Erythroblast (primary cell): ENCODE results near the gene ACP6.
"Not testable (repeated sequence)": the region's sequence is repeated elsewhere in the genome, so short reads cannot be mapped to it uniquely, and the experiment has no call there.

Source experiments
- DNase-seq, 2 experiments: peaks; one replicate each; lab custom pipeline; 2025; lab: John Stamatoyannopoulos, UW
- GATA1 ChIP-seq: IDR thresholded peaks from 2 replicates; pipeline ENCODE4 v1.6.1; 2011; ENCODE audit warnings: low read depth, mild to moderate bottlenecking, control low read depth, low read length, moderate library complexity
- POLR2A ChIP-seq: IDR thresholded peaks from 2 replicates; pipeline ENCODE4 v1.6.1; 2011; ENCODE audit warnings: mild to moderate bottlenecking, low read length

Gene ACP6

DNA sequence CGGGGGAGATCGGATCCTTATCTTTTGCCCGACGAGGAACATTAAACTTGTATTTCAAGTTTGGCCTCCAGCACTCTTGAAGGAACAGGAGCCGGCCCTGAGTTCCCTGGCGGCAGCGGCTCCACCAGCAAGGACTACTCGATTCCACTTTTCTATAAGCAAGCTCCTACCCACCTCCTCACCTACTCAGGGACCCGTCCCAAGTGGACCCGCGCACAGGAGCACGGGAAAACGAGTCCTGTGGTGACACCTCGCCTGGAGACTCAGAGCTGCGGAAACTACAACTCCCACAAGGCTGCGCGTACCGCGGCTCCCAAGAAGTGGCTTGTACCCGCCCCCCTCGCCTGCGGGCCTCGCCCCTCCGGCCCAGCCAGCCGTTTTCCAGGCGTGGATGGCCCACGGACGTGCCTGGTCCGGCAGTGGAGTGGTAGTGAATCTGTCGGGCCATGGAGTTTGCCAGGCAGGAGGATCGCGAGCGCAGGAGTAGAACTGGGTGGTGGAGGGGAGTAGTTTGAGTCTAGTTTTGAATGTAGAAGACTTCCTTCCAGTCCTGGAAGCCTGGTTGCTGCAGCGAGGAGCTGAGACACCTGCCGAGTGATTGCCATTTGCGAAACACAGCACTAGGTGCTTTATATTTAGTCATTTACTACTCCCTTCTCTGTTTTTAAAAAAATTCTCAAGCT lies at the start of gene ACP6:
TSS of gene ACP6 (minus strand) at position 206 of the 683 bp plus-strand sequence. CDS start 476 bp downstream, outside the sequence.
- no peak for TF ChIP-seq POLR2A
- no peak for TF ChIP-seq GATA1
- DNase-seq = peak; percentile 85 to 87

DNA sequence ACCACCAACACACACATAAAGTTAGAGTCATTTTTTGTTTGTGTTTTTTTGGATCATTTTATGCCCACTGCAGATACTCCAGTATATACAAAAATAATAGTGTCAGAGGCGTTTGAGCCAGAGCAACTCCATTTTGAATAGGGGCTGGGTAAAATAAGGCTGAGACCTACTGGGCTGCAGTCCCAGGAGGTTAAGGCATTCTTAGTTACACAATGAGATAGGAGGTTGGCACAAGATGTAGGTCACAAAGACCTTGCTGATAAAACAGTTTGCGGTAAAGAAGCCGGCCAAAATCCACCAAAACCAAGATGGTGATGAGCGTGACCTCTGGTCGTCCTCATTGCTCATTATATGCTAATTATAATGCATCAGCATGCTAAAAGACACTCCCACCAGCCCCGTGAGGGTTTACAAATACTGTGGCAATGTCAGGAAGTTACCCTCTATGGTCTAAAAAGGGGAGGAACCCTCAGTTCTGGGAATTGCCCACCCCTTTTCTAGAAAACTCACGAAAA lies 49.4 kb upstream of the ACP6 start:
- DNase-seq = no peak

DNA sequence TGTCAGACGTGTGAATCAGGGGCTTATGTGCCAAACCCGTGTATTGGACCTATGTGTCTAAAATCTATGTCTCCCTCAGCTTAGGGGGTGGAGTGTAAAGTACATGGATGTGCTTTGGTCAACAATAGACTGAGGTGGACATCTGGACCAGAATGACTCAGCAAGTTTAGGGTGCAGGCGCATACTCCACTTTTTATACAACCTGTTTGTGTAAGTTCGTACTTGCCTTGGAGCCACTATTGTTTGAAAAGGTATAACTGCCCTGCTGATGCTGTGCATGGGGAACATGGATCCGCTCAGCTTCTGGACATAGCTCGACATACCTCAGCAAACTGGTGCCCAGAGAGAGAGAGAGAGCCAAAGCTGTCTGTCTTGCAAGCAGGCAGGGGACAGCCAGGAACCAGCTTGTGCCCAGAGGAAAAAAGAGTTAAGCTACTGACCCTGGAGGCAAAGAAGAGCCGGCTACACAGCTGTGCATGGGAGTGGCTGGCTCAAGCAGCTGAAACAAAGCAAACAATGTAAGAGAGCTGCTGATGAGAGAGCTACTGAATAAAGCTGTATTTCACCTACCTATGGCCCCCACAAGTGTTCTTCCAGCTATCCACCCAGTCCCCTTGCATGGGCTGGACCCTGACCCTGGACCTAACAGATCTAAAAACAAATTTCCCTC lies 48.8 kb upstream of the ACP6 start:
- no peak for TF ChIP-seq GATA1
- peak in 1 of 2 experiments; percentile 13 for DNase-seq

More for the DNA sequence above, 49.4 kb upstream of the ACP6 start:
- TF ChIP-seq GATA1 (no peak), POLR2A (no peak)

DNA sequence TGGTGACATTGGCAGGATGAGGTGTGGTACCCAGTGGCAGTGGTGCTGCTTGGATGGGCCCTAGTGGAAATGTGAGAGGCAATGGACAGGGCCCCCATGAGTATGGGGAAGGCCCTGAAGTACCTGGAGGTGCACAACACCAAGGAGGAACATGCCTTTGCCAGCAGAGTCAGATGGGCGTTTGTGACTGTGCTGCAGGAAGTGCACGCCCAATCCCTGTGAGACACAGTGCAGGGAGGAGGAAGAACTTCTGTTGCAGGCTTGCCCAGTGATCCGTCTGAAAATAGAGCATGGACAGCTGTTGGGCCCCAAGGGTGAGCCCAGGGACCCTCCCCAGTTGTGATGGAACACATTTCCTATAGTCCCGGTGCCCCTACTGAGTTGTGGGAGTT lies 47.4 kb upstream of the ACP6 start:
- TF ChIP-seq POLR2A (no peak), GATA1 (no peak)
- DNase-seq = no peak

DNA sequence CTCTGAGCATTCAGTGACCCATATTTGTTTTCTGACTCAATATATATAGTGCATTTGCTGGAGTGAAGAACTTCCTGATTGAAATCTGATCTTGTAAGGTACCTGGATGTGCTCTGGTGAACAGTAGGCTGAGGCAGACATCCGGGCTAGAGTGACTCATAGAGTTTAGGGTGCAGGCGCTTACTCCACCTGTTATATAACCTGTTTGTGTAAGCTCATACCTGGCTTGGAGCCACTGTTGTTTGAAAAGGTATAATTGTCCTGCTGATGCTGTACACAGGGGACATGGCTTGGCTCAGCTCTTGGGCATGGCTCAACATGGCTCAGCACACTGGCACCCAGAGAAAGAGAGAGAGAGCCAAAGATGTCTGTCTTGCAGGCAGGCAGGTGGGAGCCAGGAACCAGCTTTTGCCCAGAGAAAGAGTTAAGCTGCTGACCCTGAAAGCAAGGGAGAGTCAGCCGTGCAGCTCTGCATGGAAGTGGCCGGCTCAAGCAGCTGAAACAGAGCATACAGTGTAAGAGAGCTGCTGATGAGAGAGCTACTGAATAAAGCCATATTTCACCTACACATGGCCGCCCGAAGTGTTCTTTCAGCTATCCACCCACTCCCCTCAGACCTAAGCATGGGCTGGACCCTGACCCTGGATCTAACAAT lies 46.9 kb upstream of the ACP6 start:
- TF ChIP-seq GATA1 = no peak
- no peak for TF ChIP-seq POLR2A
- DNase-seq = no peak

DNA sequence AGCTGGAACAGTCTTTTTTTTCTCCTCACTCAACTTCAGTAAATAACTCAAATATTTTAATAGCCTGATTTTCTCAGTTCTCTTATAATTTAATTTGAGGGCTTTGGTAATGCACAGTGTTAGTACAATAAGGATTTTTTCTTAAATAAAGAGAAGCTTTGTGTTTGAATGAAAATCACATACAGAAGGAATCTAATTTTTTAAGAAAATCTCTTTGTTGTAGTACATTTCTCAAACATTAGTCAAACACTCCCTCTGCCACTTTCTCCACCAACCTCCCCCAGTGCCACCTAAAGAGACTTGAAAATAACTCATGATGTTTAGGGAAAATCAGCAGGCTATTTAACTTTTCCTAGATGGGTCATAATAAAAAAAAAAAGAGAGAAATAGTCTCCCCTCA lies 42.3 kb upstream of the ACP6 start:
- no peak for TF ChIP-seq GATA1
- DNase-seq = no peak

DNA sequence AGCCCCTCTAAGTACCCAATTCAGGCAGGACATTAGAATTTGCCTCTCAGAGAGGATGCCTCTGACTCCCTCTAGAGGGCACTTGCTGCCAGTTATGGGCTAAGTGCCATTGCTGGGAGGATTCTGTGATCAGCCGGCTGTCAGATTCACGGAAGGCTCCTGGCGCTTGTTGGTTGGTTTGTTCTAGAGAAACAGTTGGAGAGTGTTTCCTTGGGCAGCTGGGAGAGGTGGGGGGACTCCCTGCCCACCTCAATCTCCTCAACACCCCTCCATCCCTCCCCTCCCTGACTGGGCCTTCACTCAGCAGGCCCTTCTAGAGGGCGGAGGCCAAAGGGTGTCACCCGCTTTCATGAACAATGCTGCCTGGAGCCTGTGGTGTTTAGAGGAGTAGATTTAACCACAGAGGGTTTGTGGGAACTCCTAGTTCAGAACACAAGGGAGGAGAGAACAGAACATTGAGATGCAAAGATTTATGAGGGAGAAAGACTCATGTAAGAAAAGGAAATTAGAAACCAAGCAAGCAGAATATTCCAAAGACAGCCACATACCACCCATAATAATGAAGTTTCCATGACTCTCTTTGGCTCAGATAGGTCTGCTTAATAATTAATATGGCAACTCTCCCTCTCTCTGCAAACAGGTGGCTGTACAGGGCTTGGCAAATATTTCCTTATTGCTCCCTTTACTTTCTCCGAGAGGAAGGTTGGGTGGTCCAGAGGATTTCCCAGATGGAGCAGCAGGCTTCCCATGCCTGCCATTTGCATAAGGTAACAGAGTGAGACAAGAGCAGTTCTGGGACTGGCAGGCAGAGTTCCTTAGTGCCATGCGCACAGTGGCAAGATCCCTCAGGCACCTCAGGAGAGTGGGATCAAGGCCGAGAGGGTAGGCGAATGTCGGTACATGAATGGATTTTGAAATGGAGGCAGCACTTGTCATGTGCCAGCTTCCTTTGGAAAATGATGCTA lies 30.0 kb upstream of the ACP6 start:
- peak; percentile 40 to 54 for DNase-seq
- TF ChIP-seq POLR2A = no peak
- TF ChIP-seq GATA1 = no peak

DNA sequence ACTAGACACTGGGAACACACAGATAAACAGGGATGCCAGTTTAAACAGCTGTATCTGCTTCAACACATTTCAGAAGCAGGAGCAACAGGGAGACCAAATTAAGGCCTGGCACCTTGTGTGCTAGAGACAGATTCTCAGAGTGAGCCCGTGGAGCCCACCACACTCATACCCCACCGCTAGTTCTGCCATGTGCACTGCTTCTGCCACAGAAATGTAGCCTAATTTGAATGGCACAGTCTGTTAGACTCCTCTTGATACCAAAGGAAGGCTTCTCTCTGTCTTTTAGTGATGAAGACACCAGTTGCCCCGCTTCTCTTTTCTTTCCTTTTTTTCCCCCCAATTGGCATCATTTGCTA lies 29.3 kb upstream of the ACP6 start:
- no peak for TF ChIP-seq GATA1
- TF ChIP-seq POLR2A = no peak
- no peak for DNase-seq

DNA sequence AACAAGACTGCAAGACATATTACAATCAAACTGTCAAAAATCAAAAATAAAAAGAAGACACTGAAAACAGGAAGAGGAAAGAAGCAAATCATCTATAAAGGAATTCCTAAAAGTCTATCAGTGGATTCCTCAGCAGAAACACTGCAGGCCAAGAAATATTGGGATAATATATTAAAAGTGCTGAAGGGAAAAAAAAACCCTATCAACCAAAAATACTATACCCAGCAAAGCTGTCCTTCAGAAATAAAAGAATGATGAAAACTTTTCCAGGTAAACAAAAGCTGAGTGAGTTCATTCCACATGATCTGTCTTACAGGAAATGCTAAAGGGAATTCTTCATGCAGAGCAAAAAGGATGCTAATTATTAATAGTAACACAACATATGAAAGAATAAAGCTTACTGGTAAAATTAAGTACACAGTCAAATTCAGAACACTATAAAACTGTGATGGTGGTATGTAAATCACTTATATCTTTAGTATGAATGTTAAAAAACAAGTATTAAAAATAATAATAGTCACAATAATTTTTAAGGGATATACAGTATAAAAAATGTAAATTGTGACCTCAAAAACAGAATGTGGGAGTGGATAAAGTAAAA lies 12.9 kb upstream of the ACP6 start:
- TF ChIP-seq POLR2A (no peak), GATA1 (no peak)
- DNase-seq = no peak

DNA sequence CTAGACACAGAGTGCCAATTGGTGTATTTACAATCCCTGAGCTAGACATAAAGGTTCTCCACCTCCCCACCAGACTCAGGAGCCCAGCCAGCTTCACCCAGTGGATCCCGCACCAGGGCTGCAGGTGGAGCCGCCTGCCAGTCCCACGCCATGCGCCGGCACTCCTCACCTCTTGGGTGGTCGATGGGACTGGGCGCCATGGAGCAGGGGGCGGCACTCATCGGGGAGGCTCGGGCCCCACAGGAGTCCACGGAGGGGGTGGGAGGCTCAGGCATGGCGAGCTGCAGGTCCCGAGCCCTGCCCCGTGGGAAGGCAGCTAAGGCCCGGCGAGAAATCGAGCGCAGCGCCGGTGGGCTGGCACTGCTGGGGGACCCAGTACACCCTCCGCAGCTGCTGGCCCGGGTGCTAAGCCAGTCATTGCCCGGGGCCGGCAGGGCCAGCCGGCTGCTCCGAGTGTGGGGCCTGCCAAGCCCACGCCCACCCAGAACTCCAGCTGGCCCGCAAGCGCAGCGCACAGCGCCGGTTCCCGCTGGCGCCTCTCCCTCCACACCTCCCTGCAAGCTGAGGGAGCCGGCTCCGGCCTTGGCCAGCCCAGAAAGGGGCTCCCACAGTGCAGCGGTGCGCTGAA lies 10.4 kb upstream of the ACP6 start:
- DNase-seq = not testable (repeated sequence)

DNA sequence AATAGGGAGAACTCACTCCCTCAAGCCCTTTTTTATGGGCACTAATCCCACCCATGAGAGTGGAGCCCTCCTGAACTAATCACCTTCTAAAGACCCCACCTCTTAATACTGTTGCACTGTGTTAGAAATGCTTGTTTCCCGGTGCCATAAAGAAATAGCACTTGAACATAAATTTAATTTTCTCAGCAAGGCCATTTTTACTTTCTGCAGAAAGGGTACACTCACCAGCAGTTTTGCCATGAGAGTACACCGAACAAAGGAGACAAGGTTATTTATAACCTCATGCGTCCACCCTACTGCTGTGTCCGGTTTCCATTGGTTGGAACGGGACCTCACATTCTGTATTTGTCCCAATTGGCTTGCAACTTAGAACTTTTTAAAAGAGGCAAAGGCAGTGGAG lies 7.4 kb upstream of the ACP6 start:
- not testable (repeated sequence) for DNase-seq

DNA sequence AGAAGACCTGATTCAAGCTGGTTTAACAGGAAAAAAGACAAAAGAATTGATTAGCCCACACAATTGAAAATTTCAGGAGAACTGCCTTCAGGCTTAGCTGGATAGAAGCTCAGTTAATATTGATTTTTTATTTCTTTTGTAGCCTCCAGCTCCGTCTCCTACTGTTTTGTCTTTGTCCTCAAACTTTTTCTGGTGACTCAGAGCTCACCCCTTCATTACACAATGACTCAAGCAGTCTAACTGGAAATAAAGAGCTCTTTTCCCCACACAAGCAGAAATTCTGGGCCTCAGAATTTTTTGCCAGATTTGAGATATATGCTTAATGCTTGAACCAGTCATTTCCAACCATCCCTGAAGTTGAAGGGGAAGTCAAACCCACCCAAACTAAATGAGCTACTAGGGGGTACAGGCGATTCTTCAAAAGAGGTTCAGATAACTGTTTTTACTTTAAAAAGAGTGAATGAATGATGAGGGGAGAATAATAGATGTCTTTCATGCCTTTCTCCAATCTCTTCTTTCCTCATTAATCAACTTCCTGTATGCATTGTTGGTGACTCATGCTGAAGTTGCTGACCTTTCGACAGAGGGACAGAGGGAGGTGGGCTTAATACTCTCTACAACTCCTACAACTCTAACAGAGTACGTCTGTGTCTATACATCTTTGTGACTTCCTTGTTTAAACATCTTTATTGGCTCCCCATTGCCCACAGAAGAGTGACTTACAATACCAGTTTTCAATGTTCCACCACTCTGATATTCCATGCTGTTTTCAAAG lies 6.2 kb upstream of the ACP6 start:
- no peak for DNase-seq
- TF ChIP-seq GATA1 (no peak), POLR2A (no peak)

DNA sequence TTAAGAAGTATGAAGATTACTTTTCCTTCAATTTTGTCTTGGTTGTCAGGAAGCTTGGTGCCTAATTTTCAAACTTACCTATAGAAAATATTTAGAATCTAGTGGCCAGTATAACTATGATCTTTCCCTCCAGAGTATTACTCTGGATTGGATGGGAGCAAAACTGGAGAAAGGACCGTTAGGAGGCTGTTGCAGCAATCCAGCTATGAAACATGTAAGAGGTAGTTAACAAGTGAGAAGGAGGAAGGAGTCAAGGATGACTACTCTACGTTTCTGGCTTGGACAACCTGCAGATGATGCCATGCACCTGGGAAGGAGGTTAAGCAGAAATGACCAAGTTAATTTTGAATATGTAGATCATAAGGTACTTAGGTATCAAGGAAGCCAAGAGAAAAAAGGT lies 3.5 kb upstream of the ACP6 start:
- DNase-seq = no peak
- TF ChIP-seq POLR2A (no peak), GATA1 (no peak)
